ENCODE data around the gene CYP11A1.
"Not testable (repeated sequence)": the region's sequence is repeated elsewhere in the genome, so short reads cannot be mapped to it uniquely, and the experiment has no call there.

CYP11A1 gene

GRCh38 chr15:74374648-74375302 lies 7.3 kb upstream of the CYP11A1 start:
- DNase-seq (ENCODE audit: low read depth in 2 of 2) = no peak

DNA sequence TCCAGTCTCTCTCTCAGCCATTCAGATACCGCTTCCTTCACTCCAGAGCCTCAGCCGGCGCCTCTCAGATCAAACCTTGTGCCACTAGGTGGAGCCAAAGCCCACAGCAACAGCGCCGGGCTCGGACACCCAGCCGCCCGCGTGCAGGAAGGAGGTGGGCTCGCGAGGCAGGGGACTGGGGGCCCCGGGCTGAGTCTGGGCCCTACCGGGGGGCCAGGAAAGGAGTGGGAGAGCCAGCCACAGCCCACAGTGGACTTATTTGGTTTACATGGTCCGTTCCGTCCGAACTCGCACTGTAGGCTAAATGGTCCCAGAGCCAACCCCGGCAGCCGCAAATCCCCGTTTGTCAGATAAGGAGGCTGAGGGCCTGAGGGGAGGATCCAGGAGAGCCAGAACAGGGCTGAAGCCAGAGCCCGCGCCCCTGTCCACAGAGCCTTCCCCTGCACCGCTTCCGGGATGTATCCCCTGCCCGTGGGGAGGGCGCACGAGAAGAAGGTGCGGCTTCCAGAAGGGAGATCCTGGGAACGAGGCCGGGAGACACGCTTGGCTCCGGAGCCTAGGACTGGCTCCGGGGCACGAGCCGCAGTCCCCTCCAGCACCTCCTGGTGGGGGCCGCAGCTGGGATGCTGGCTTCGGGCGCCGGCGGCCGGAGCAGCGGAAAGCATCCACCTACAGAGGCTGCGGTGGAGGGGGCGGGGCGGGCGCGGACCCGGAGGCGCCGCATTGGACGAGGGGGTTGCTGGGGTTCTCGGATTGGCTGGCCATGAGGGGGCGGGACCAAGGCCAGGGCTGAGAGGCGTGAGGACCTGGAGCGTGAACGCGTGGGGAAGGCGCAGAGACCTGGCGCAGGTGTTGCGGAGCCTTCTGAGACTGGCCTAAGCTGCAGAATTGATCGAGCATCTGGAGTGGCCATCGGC lies 6.5 kb upstream of the CYP11A1 start:
- DNase-seq (ENCODE audit: low read depth in 2 of 2) = peak; percentile 91 to 97

DNA sequence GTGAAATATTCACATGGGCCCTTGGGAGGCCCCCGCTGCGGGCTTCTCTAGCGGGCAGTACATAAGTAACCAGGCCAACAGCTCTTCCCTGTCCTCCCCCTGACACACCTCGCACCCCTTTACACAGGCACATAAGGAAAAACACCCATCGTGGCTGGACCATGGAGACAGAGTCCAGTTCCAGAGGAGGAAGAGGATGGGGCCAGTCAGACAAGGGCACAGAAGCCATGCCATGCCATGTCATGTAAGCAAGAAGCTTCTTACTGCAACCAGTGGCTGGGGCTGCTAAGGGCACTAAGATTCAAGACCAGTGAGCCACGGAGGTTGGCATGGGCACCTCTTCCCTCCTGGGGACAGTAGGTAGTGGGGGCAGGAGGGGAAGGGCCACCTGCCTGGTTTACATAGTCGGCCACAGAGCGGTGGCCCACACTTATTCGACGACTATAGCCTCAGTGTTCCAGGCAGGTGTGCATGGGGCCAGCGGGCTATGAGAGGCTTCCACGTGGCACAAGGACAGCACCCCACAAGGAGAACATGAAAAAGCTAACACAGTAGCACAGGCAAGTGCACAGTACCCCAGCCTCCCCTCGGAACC lies 5.7 kb upstream of the CYP11A1 start:
- DNase-seq (ENCODE audit: low read depth in 2 of 2) = no peak

GRCh38 chr15:74370471-74370870 lies 3.0 kb upstream of the CYP11A1 start:
- no peak for DNase-seq (ENCODE audit: low read depth in 2 of 2)

- no peak for DNase-seq (ENCODE audit: low read depth in 2 of 2)
These were observed 2.3 kb upstream of the CYP11A1 start for GRCh38 chr15:74369756-74370155.

- DNase-seq (ENCODE audit: low read depth in 2 of 2) = no peak
These were observed 1.8 kb upstream of the CYP11A1 start for GRCh38 chr15:74369084-74369745.

DNA sequence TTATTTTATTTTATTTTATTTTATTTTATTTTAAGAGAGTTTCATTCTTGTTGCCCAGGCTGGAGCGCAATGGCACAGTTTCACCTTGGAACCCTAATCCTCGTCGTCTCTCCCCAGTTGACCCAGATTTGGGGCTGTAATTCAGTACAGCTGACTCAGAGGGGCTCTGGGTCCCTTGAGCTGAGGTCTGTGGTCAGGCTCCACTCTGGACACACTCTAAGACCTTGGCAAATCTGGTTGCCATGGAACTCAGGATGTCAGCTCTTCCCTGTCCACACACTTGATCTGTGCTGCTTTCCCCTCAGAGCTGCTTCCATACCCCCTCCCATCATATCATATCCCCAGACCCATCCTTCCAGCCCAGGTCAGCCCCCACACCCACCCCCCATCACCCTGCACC lies 675 bp upstream of the CYP11A1 start:
- DNase-seq (ENCODE audit: low read depth in 2 of 2) = no peak

- DNase-seq (ENCODE audit: low read depth in 2 of 2) = no peak
These were observed 1.6 kb downstream of the CYP11A1 start for GRCh38 chr15:74365598-74366445.

GRCh38 chr15:74364936-74365597 lies 2.4 kb downstream of the CYP11A1 start:
- no peak for DNase-seq (ENCODE audit: low read depth in 2 of 2)

GRCh38 chr15:74362482-74362881 lies 5.0 kb downstream of the CYP11A1 start:
- DNase-seq (ENCODE audit: low read depth in 2 of 2) = no peak

DNA sequence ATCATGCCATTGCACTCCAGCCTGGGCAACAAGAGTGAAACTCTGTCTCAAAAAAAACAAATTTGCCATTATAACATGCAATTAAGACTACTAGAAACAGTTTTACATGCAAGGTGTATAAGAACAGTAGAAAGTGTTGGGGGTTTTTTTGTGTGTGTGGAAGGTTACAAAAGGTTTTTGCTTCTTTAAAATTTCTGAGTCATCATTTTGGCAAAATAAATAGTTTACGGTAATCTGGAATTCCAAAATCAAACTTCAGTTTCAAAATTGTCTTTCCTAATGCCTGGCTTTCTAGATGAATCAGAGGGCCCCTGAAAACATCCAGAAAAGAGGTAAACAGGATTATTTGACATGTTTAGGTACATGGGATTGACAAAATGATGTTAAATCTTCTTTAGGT lies 6.6 kb downstream of the CYP11A1 start:
- DNase-seq (ENCODE audit: low read depth in 2 of 2) = not testable (repeated sequence)

- DNase-seq (ENCODE audit: low read depth in 2 of 2) = not testable (repeated sequence)
These were observed 8.1 kb downstream of the CYP11A1 start for GRCh38 chr15:74359376-74359775.

DNA sequence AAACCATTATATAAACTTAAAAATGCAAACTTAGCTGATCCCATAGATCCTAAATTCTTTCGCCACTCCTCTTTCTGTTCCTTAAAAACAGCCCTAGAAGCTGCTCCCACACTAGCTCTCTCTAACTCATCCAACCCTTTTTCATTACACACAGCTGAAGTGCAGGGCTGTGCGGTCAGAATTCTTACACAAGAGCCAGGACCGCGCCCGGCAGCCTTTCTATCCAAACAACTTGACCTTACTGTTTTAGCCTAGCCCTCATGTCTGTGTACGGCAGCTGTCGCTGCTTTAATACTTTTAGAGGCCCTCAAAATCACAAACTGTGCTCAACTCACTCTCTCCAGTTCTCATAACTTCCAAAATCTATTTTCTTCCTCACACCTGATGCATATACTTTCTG lies 9.9 kb downstream of the CYP11A1 start:
- not testable (repeated sequence) for DNase-seq (ENCODE audit: low read depth in 2 of 2)

DNA sequence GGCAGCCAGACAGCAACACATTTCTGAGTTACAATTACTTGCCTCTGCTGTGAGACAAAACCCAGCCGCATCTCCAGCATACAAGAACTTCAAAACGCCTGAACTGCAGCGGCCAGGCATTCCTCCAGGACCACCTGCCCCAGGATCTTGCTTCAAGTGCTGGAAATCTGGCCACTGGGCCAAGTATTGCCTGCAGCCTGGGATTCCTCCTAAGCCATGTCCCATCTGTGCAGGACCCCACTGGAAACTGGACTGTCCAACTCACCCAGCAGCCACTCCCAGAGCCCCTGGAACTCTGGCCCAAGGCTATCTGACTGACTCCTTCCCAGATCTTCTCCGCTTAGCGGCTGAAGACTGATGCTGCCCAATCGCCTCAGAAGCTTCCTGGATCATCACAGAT lies 11.4 kb downstream of the CYP11A1 start:
- not testable (repeated sequence) for DNase-seq (ENCODE audit: low read depth in 2 of 2)

GRCh38 chr15:74353992-74354391 lies 13.5 kb downstream of the CYP11A1 start:
- not testable (repeated sequence) for DNase-seq (ENCODE audit: low read depth in 2 of 2)

- DNase-seq (ENCODE audit: low read depth in 2 of 2) = no peak
These were observed 15.0 kb downstream of the CYP11A1 start for GRCh38 chr15:74352393-74352910.

DNA sequence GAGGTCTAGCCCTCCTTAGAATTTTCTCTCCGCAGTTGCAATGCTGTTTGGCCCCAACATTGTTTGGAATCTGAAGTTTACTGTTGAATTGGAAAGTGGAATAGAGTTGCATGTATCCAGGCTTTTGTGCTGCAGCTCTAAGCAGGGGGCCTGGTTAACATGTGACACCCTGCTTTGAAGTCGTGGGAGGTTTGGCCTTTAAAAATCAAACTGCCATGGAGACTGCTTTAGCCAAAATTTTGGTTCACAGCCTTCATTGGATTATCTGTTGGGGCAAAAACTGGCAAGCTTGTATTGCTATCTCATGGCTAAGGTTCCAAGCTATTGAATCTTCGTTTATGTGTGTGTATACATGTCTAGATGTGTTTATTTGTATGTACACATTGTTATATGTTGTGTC lies 15.8 kb downstream of the CYP11A1 start:
- no peak for DNase-seq (ENCODE audit: low read depth in 2 of 2)

- no peak for DNase-seq (ENCODE audit: low read depth in 2 of 2)
These were observed 16.9 kb downstream of the CYP11A1 start for GRCh38 chr15:74350295-74351275.

DNA sequence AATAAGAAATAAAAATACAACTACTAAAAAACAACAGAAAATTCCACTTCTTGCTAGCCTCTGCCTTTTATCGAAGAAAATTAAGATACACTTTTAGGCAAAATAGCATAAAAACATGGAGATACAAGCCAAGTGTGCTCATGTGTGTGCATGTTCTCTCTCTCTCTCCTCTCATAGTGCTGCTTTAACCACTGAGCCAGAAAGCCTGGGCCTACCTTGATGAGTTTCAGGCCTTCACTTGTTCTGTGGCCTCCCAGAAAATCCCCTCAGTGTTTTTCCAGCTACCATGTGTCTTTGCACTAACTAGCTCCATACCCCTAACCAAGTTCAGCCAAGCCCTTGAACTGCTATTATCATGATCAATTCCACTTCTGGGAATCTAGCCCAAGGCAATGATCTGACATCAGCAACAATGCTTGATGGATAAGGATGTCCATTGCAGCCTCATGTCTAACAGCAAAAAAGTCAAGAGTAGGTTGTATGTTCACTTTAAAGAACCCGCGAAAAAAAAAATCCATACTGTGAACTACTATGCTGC lies 18.1 kb downstream of the CYP11A1 start:
- no peak for DNase-seq (ENCODE audit: low read depth in 2 of 2)

Data from activated CD4-positive, alpha-beta T cell treated with anti-CD3 and anti-CD28 coated beads for 24 hours (primary cell).